Kidney (tissue), 14 donors: ENCODE results near the gene EIF2B5. TPM values are rescaled to one million over a fixed set of nuclear protein-coding genes. Genes with fewer than 3 reads are reported as not detected.

Experiments
- DNase-seq, 5 donors: peaks; one replicate each; pipeline ENCODE4 v3.0.0-alpha.2; 2013 to 2020
- FAIRE-seq: peaks from 2 replicates; lab custom pipeline; 2012; peaks lifted over from hg19 to GRCh38; lab: Jason Lieb, UNC
- H3K27ac ChIP-seq, 2 donors: one replicate each; pipeline ENCODE4 v1.7.0; 2013; ENCODE audit warnings: low read depth in 2 of 2, low read length in 2 of 2, inconsistent platforms in 1 of 2
- H3K27me3 ChIP-seq: one replicate; pipeline ENCODE4 v1.7.1; 2013; ENCODE audit warnings: low read length, inconsistent platforms; ENCODE audit not compliant: control insufficient read depth, insufficient read depth
- H3K36me3 ChIP-seq, 3 donors: one replicate each; pipeline versions ENCODE4 v1.7.0 to v1.7.1; 2013; ENCODE audit warnings: low read length in 3 of 3, control low read depth in 1 of 3, inconsistent platforms in 1 of 3; ENCODE audit not compliant: insufficient read depth in 3 of 3, control insufficient read depth in 2 of 3
- H3K4me1 ChIP-seq, 3 donors: one replicate each; pipeline versions ENCODE4 v1.7.0 to v1.7.1; 2013; ENCODE audit warnings: low read length in 3 of 3, inconsistent platforms in 1 of 3, low read depth in 1 of 3; ENCODE audit not compliant: control insufficient read depth in 2 of 3, insufficient read depth in 2 of 3
- H3K4me3 ChIP-seq, 3 donors: one replicate each; pipeline versions ENCODE4 v1.7.0 to v1.8.1; 2013; ENCODE audit warnings: low read length in 3 of 3, control low read depth in 1 of 3, inconsistent platforms in 1 of 3
- H3K9ac ChIP-seq, 3 donors: one replicate each; pipeline versions ENCODE4 v1.7.0 to v1.7.1; 2013; ENCODE audit warnings: low read length in 3 of 3, control low read depth in 1 of 3, inconsistent platforms in 1 of 3
- H3K9me3 ChIP-seq, 3 donors: one replicate each; pipeline versions ENCODE4 v1.7.0 to v1.7.1; 2013; ENCODE audit warnings: low read length in 3 of 3, control low read depth in 1 of 3, inconsistent platforms in 1 of 3; ENCODE audit not compliant: control insufficient read depth in 2 of 3, insufficient read depth in 1 of 3
- intact Hi-C: fragments of 100-400 bp; cut with DNase I; formaldehyde crosslinking; loops from one replicate; pipeline ENCODE4 v1.11.1; 2022
- polyA plus RNA-seq: library from polyadenylated mRNA; stranded (reverse); fragments of 350-450 nt; fragmentation: Illumina TruSeq; extraction: RNeasy Lipid Tissue Mini Kit (QIAGEN cat#74804); gene quantifications from one replicate; pipeline ENCODE4 v1.2.3, GENCODE V29; 2014; ENCODE audit warnings: low read depth, low replicate concordance; ENCODE audit not compliant: insufficient read depth
- total RNA-seq: library from RNA; stranded (reverse); fragmentation: NEBNext Ultra II Directional; extraction: Animal tissue kit (Norgen Biotek cat#: 25700); gene quantifications from one replicate; pipeline ENCODE4 v1.2.1, GENCODE V29; 2021
- TF ChIP-seq, protein P1 (sequence below): IDR thresholded peaks from 3 replicates; pipeline ENCODE4 v1.5.1; 2012; ENCODE audit warnings: mild to moderate bottlenecking, moderate library complexity, borderline replicate concordance; ENCODE audit not compliant: insufficient read depth; ENCODE audit errors: extremely low read depth
- donor health status: control.
- donor health status: control.
- donor health status: control.
- donor health status: control.
- donor health status: control.
- donor health status: DM: yes; HTN: yes; CAD: no.
- donor health status: Normal renal cell carcinoma (clear cell type).

The EIF2B5 gene
- total and polyA plus RNA-seq, 2 donors from 2014 or later: 36.9 to 37.0 TPM

GRCh38 chr3:184145111-184145524, 10.0 kb downstream of the EIF2B5 start:
- no peak overlapping the region for H3K9ac ChIP-seq
- peaks cover 9 to 53% (median 35%) of the 10 kb centered on the region in 3 donors for H3K36me3 ChIP-seq
- no peak overlapping the region for H3K4me3 ChIP-seq
- intact Hi-C loops: no loop called here
- peak in 4 of 5 donors; percentile 63 to 79 (median 74) for DNase-seq
- no peak overlapping the region for H3K27ac ChIP-seq
- H3K27me3 ChIP-seq: no peaks in the 10 kb centered on the region
- H3K4me1 ChIP-seq: peaks cover 0 to 6% (median 0%) of the 10 kb centered on the region in 3 donors
- no peaks in the 10 kb centered on the region for H3K9me3 ChIP-seq
- FAIRE-seq: no peak
- TF ChIP-seq, protein P1, sequence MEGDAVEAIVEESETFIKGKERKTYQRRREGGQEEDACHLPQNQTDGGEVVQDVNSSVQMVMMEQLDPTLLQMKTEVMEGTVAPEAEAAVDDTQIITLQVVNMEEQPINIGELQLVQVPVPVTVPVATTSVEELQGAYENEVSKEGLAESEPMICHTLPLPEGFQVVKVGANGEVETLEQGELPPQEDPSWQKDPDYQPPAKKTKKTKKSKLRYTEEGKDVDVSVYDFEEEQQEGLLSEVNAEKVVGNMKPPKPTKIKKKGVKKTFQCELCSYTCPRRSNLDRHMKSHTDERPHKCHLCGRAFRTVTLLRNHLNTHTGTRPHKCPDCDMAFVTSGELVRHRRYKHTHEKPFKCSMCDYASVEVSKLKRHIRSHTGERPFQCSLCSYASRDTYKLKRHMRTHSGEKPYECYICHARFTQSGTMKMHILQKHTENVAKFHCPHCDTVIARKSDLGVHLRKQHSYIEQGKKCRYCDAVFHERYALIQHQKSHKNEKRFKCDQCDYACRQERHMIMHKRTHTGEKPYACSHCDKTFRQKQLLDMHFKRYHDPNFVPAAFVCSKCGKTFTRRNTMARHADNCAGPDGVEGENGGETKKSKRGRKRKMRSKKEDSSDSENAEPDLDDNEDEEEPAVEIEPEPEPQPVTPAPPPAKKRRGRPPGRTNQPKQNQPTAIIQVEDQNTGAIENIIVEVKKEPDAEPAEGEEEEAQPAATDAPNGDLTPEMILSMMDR: peak; percentile 58

- H3K27ac ChIP-seq: no peak overlapping the region
- intact Hi-C loops: no loop called here
Observed at GRCh38 chr3:184145751-184146270, 10.7 kb downstream of the EIF2B5 start.

DNA sequence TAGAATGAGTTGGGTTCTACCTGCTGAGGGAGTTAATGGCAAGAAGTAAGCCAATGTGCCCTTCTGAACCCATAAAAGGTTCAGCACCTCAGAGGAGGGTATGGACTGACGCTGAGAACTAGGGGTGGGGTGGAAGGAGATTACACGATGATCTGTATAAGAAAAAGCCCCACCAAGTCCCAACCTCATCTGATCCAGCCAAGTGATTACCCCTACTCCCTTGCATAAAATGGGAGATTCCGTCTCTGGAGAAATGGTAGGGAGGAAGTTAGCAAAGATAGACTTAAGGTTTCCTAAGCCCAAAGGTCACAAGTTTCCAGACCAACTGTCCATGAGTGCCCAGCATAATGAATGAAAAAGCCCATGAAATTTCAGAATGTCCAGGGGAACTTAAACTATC, 12.9 kb downstream of the EIF2B5 start:
- H3K9me3 ChIP-seq: no peaks in the 10 kb centered on the region
- peaks cover 0 to 6% (median 0%) of the 10 kb centered on the region in 3 donors for H3K4me1 ChIP-seq
- intact Hi-C loops: no loop called here
- H3K27me3 ChIP-seq: no peaks in the 10 kb centered on the region
- DNase-seq (no peak), FAIRE-seq (no peak)
- H3K27ac ChIP-seq: no peak overlapping the region
- H3K36me3 ChIP-seq: peaks cover 0 to 23% (median 13%) of the 10 kb centered on the region in 3 donors
- no peak overlapping the region for H3K4me3 ChIP-seq
- no peak overlapping the region for H3K9ac ChIP-seq
- TF ChIP-seq, protein P1: no peak

More at GRCh38 chr3:184145751-184146270, 10.7 kb downstream of the EIF2B5 start:
- H3K9ac ChIP-seq: no peak overlapping the region
- H3K27me3 ChIP-seq: no peaks in the 10 kb centered on the region
- TF ChIP-seq, protein P1: no peak
- DNase-seq: no peak
- FAIRE-seq: no peak
- H3K4me3 ChIP-seq: no peak overlapping the region
- peaks cover 0 to 6% (median 0%) of the 10 kb centered on the region in 3 donors for H3K4me1 ChIP-seq
- no peaks in the 10 kb centered on the region for H3K9me3 ChIP-seq
- H3K36me3 ChIP-seq: peaks cover 6 to 46% (median 29%) of the 10 kb centered on the region in 3 donors
